SJSA1 (cell line): ENCODE results near the gene ZNF536. TPM values are rescaled to one million over a fixed set of nuclear protein-coding genes. Genes with fewer than 3 reads are reported as not detected.

Experiments used
- DNase-seq, 2 experiments: peaks; one replicate each; pipeline ENCODE4 v3.0.0-alpha.2; 2015 to 2020; ENCODE audit warnings: low spot score in 2 of 2, low read depth in 1 of 2
- H3K27ac ChIP-seq: fragments of 250-450 bp; sonication (Bioruptor Pico); 2 replicates; pipeline ENCODE4 v1.5.1; 2020; ENCODE audit warnings: mild to moderate bottlenecking, moderate library complexity
- H3K27me3 ChIP-seq: fragments of 250-450 bp; sonication (Bioruptor Pico); replicated peaks from 2 replicates; pipeline ENCODE4 v1.5.1; 2020; ENCODE audit warnings: mild to moderate bottlenecking, moderate library complexity
- H3K36me3 ChIP-seq: fragments of 250-450 bp; sonication (Bioruptor Pico); 2 replicates; pipeline ENCODE4 v1.5.1; 2020; ENCODE audit warnings: mild to moderate bottlenecking
- H3K4me1 ChIP-seq: fragments of 250-450 bp; sonication (Bioruptor Pico); replicated peaks from 2 replicates; pipeline ENCODE4 v1.6.1; 2021; ENCODE audit warnings: mild to moderate bottlenecking
- H3K4me3 ChIP-seq: fragments of 250-450 bp; sonication (Bioruptor Pico); 2 replicates; pipeline ENCODE4 v1.5.1; 2020; ENCODE audit warnings: mild to moderate bottlenecking
- H3K9me3 ChIP-seq: fragments of 250-450 bp; sonication (Bioruptor Pico); replicated peaks from 2 replicates; pipeline ENCODE4 v1.5.1; 2020; ENCODE audit warnings: mild to moderate bottlenecking
- total RNA-seq: library from RNA; depleted of rRNA; stranded (reverse); fragments of >200 nt; shearing (Covaris generic); gene quantifications from 2 replicates; pipeline ENCODE4 v1.2.3, GENCODE V29; 2014

Gene ZNF536
- total RNA-seq, 1 experiment from 2014 or later: 0.79 TPM

GRCh38 chr19:30513082-30513411 lies 140.9 kb downstream of the ZNF536 start:
- H3K36me3 ChIP-seq: no peaks in the 10 kb centered on the region
- no peaks in the 10 kb centered on the region for H3K9me3 ChIP-seq
- H3K27me3 ChIP-seq: 0 out of 2 replicates have a peak, but pooled peaks cover 4% of the 10 kb centered on the region
- H3K4me3 ChIP-seq: no peak overlapping the region
- no peak overlapping the region for H3K27ac ChIP-seq
- DNase-seq: no peak
- H3K4me1 ChIP-seq: no peaks in the 10 kb centered on the region

DNA sequence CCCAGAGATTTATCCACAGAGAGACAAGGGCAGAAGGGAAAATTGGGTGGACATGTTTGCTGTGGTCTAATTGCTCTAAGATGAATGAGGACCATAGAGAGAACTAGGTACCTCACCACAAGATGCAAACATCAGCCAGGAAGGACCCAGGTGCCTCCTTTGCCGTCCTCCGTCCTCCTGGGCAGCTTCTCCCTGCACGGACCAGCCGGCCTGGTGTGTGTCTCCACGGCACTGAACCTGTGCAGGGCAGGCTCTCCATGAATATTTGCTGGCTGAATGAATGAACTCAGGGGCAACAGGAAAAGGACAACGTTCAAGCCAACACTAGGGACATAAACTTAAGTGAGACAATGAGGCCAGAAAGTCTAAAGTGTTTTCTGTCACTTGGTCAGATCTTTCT lies 143.9 kb downstream of the ZNF536 start:
- H3K36me3 ChIP-seq: no peaks in the 10 kb centered on the region
- no peaks in the 10 kb centered on the region for H3K9me3 ChIP-seq
- no peaks in the 10 kb centered on the region for H3K4me1 ChIP-seq
- no peaks in the 10 kb centered on the region for H3K27me3 ChIP-seq
- H3K27ac ChIP-seq: no peak overlapping the region
- no peak for DNase-seq
- H3K4me3 ChIP-seq: no peak overlapping the region

DNA sequence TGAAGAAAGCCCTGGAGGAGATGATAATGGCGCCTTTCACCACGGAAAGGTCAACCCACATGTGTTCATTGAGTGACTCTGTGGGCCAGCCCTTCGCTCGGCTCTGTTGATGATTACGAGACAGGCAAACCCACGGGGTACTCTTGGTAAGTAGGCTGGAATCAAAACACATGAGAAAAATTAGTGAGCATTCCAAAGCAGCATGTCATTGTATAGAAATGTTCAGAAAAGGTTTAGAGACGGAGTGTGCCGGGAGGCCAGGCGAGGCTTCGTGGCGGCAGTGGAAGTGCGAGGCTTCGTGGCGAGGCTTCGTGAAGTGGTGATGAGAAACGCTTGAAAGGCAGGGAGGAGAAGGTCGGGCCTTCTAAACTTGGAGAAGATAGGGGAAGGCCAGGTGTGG lies 144.3 kb downstream of the ZNF536 start:
- DNase-seq: no peak
- H3K27me3 ChIP-seq: no peaks in the 10 kb centered on the region
- no peak overlapping the region for H3K27ac ChIP-seq
- H3K9me3 ChIP-seq: no peaks in the 10 kb centered on the region
- H3K36me3 ChIP-seq: no peaks in the 10 kb centered on the region
- no peak overlapping the region for H3K4me3 ChIP-seq
- H3K4me1 ChIP-seq: no peaks in the 10 kb centered on the region

DNA sequence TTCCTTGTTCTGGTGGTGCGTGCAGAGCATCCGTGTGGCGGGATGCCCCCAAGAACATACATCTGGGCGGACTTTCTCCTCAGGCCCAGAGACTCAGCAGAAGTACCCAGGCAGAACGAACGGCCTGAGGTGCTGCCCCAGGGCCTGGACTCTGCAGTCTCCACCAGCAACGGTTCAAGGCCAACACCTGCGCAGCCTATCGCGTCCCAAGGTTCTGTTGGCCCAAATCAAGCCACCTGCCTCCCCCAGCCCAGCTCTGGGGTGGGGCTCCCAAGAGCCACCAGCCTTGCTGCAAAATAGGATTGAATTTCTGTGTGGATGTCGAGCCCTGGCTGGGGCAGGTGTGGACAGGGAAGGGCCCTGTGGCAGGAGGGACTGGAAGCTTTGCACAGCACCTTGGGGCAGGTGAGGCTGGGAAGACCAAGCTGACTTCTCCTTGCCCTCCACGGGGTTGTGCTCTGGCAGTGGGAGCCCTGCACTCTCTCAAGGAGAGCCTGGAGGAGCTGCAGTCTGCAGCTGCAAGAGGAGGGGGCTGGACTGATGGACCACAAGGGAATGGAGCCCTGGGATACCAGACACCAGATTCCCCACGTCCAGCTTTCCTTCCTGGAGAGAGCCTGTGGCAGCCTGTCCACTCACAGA lies 146.9 kb downstream of the ZNF536 start:
- H3K9me3 ChIP-seq: no peaks in the 10 kb centered on the region
- DNase-seq: no peak
- no peaks in the 10 kb centered on the region for H3K27me3 ChIP-seq
- no peaks in the 10 kb centered on the region for H3K36me3 ChIP-seq
- H3K4me1 ChIP-seq: no peaks in the 10 kb centered on the region
- H3K27ac ChIP-seq: no peak overlapping the region
- H3K4me3 ChIP-seq: no peak overlapping the region

- DNase-seq: no peak
- no peak overlapping the region for H3K4me3 ChIP-seq
Observed at GRCh38 chr19:30519607-30520205, 147.5 kb downstream of the ZNF536 start.

DNA sequence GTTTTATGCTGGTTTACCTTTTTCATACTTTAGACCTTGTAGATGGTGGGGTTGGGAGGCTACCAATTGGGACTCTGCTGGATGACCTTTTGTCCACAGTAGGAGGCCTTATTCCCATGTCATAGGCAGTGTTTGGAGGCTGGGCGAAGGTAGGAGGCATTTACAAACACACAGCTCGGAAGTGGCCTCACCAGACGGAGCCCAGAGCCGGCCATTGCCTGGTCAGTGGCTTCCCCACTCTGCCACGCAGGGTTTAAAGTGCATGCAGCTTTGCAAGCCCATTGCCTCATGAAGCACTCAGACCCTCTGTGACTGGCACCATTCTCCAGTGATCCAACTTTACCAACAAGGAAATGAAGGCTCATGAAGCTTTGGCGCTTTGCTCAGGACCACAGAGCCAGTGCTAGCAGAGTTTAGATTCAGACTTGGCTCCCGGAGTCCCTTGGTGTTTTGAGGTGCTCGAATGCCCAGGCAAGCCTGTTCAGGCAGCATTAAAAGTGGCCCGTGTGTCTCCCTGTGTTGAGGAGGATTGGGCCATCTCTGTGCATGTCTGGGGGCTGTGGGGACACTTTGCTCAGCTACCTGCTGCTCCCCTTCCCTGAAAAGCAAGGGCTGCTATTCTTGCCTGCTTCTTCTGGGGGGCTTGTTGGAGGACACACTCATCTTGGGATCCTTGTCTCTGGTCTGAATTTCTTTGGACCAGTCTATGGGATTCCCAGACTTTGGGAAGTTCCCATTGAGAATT lies 148.7 kb downstream of the ZNF536 start:
- Histone ChIP-seq H3K36me3 (no peaks in the 10 kb centered on the region), H3K4me1 (no peaks in the 10 kb centered on the region), H3K4me3 (no peak overlapping the region), H3K27me3 (no peaks in the 10 kb centered on the region), H3K9me3 (no peaks in the 10 kb centered on the region), H3K27ac (no peak overlapping the region)
- DNase-seq: no peak

More at GRCh38 chr19:30519607-30520205, 147.5 kb downstream of the ZNF536 start:
- no peaks in the 10 kb centered on the region for H3K4me1 ChIP-seq
- no peaks in the 10 kb centered on the region for H3K9me3 ChIP-seq
- no peaks in the 10 kb centered on the region for H3K27me3 ChIP-seq
- no peak overlapping the region for H3K27ac ChIP-seq
- H3K36me3 ChIP-seq: no peaks in the 10 kb centered on the region

- H3K27ac ChIP-seq: no peak overlapping the region
Observed at GRCh38 chr19:30521937-30522336, 149.8 kb downstream of the ZNF536 start.

GRCh38 chr19:30522341-30522740 lies 150.2 kb downstream of the ZNF536 start:
- Histone ChIP-seq H3K27ac (no peak overlapping the region), H3K4me3 (no peak overlapping the region), H3K9me3 (no peaks in the 10 kb centered on the region), H3K36me3 (no peaks in the 10 kb centered on the region), H3K4me1 (no peaks in the 10 kb centered on the region), H3K27me3 (no peaks in the 10 kb centered on the region)
- no peak for DNase-seq

More at GRCh38 chr19:30521937-30522336, 149.8 kb downstream of the ZNF536 start:
- Histone ChIP-seq H3K9me3 (no peaks in the 10 kb centered on the region), H3K4me1 (no peaks in the 10 kb centered on the region), H3K4me3 (no peak overlapping the region), H3K27me3 (no peaks in the 10 kb centered on the region), H3K36me3 (no peaks in the 10 kb centered on the region)
- no peak for DNase-seq

DNA sequence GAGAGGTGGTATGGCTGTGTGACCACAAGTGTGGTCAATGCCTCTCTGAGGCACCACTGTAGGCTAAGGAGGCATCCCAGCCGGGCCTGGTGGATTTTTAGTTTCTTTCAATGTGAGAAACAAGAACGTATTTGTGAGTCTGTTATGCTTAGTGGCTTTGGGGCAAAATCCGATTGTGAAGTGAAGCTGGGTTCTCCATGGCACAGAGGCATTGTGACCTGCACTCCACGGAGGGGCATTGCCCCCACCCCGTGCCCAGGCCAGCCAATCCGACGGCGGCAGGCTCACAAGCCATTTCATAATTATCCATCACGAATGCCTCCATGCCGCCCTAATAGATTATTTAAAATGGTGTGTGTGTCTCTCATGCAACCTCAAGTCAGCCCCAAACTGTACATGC lies 151.6 kb downstream of the ZNF536 start:
- no peaks in the 10 kb centered on the region for H3K36me3 ChIP-seq
- DNase-seq: no peak
- no peak overlapping the region for H3K4me3 ChIP-seq
- H3K4me1 ChIP-seq: no peaks in the 10 kb centered on the region
- no peaks in the 10 kb centered on the region for H3K27me3 ChIP-seq
- H3K9me3 ChIP-seq: no peaks in the 10 kb centered on the region
- H3K27ac ChIP-seq: no peak overlapping the region

DNA sequence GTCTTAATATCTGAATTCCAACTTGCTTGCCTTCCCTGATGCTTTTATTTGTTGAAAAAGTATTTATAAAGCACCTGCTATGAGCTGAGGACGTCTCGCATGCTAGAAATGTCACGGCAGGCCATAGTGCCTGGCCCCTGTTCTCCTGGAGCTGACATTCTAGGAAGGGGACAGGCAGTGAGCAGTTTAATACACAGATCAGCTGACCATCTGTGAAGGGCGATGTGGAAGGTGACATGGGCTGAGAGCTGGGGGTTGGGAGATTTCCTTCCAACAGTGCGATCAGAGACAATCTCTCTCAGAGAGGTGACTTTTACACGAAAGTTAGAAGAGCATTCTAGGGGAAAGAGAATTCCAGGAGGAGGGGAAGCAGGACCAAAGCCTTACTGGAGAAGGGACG lies 153.2 kb downstream of the ZNF536 start:
- H3K4me3 ChIP-seq: no peak overlapping the region
- no peaks in the 10 kb centered on the region for H3K9me3 ChIP-seq
- H3K27me3 ChIP-seq: no peaks in the 10 kb centered on the region
- peaks cover 3% of the 10 kb centered on the region; the same call in 1 of the 2 replicates for H3K4me1 ChIP-seq
- no peak overlapping the region for H3K27ac ChIP-seq
- no peak for DNase-seq
- H3K36me3 ChIP-seq: no peaks in the 10 kb centered on the region

DNA sequence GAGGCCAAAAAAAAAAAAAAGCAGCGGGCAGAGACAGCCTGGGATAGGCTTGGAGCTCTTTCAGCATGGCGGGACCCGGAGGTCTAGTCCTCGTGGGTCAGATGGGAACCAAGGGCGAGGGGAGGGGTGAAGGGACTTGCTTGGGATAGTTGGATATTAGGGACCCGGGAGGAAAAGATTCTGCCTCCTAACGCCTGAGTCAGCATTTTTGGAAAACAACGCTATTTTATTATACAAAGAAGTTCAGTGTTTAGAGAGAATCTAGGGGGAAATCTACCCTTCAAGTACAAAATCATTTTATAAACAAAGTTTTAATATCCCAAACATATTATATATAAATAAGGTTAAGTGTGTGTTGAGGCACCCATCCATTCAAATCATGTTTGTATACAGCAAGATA lies 156.7 kb downstream of the ZNF536 start:
- Histone ChIP-seq H3K36me3 (no peaks in the 10 kb centered on the region), H3K27ac (no peak overlapping the region), H3K4me1 (peaks cover 13% of the 10 kb centered on the region; the same call in 1 of the 2 replicates), H3K9me3 (no peaks in the 10 kb centered on the region), H3K27me3 (no peaks in the 10 kb centered on the region), H3K4me3 (no peak overlapping the region)
- DNase-seq: no peak

DNA sequence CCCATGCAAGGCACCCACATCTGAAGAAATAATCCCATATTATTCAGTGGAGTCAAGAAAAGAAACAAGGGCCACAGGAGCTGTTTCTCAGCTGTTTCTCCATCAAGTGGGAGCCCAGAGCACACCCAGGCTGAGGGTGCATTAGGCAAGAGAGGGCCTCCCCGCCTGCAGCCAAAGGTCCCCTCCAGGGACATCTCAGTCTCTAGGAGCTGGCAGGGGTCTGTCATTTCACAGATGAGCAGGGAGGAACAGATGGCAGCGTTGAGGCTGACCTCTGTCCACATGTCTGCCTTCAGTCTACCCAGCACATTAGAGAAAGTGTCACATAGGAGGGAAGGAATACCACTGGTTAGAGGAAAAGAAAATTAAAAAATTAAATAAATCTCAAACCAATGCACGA lies 157.7 kb downstream of the ZNF536 start:
- Histone ChIP-seq H3K4me3 (no peak overlapping the region), H3K27me3 (no peaks in the 10 kb centered on the region), H3K9me3 (no peaks in the 10 kb centered on the region), H3K36me3 (no peaks in the 10 kb centered on the region), H3K4me1 (peaks cover 13% of the 10 kb centered on the region; the same call in 1 of the 2 replicates), H3K27ac (no peak overlapping the region)
- DNase-seq: no peak

GRCh38 chr19:30530751-30531150 lies 158.6 kb downstream of the ZNF536 start:
- Histone ChIP-seq H3K27me3 (no peaks in the 10 kb centered on the region), H3K27ac (no peak overlapping the region), H3K4me3 (no peak overlapping the region), H3K36me3 (no peaks in the 10 kb centered on the region), H3K4me1 (peaks cover 13% of the 10 kb centered on the region; the same call in 1 of the 2 replicates), H3K9me3 (no peaks in the 10 kb centered on the region)
- peak; percentile 57 to 64 for DNase-seq

GRCh38 chr19:30535011-30535410 lies 162.8 kb downstream of the ZNF536 start:
- Histone ChIP-seq H3K4me1 (peaks cover 13% of the 10 kb centered on the region; the same call in 1 of the 2 replicates), H3K27me3 (no peaks in the 10 kb centered on the region), H3K4me3 (no peak overlapping the region), H3K27ac (no peak overlapping the region), H3K36me3 (no peaks in the 10 kb centered on the region), H3K9me3 (no peaks in the 10 kb centered on the region)
- DNase-seq: no peak
